ENCODE measurements around the gene BHMT.

DNA sequence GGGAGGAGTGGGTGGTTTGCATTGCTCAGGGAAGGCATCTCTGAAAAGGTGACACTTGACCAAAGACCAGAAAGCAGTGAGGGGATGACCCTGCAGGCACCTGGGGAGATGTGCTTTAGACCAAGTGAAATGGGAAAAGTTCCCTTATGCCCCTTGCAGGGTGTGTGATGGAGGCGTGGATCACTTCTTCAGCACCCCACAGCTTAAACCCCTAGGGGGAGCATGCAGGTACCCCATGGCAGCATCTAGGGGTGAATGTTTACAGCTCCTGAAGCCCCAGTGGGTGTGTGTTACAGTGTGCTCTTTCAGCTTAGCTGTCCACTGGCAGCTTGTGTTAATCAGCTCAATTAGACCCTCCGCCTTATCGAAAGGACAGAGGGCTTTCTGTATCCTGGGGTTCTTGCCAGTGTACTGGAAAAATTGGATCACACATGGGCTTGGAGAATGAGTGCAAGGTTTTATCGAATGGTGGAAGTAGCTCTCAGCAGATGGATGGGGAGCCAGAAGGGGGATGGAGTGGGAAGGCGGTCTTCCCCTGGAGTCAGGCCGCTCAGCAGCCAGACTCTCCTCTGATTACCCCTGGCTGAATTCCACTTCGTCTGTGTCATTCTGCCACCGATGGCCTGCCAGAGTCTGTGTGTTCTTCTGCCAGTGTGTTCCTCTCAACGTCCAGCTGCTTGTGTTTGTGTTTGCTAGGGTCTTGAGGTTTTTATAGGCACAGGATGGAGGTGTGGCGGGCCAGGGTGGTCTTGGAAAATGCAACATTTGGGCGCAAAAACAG is 35.8 kb upstream of the BHMT start:
- TF ChIP-seq, protein P1, sequence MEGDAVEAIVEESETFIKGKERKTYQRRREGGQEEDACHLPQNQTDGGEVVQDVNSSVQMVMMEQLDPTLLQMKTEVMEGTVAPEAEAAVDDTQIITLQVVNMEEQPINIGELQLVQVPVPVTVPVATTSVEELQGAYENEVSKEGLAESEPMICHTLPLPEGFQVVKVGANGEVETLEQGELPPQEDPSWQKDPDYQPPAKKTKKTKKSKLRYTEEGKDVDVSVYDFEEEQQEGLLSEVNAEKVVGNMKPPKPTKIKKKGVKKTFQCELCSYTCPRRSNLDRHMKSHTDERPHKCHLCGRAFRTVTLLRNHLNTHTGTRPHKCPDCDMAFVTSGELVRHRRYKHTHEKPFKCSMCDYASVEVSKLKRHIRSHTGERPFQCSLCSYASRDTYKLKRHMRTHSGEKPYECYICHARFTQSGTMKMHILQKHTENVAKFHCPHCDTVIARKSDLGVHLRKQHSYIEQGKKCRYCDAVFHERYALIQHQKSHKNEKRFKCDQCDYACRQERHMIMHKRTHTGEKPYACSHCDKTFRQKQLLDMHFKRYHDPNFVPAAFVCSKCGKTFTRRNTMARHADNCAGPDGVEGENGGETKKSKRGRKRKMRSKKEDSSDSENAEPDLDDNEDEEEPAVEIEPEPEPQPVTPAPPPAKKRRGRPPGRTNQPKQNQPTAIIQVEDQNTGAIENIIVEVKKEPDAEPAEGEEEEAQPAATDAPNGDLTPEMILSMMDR (IDR thresholded peaks at IDR 0.05), result no peak
- TF ChIP-seq POLR2A (IDR thresholded peaks at IDR 0.05; ENCODE audit: low read depth) (no peak), POLR2AphosphoS5 (IDR thresholded peaks at IDR 0.05) (no peak)

Data from esophagus muscularis mucosa (tissue), 3 donors.